Globus pallidus (tissue), 1 donor: Measurements from ENCODE around the gene UHRF1.
"Not testable (repeated sequence)": the region's sequence is repeated elsewhere in the genome, so short reads cannot be mapped to it uniquely, and the experiment has no call there.

ENCODE experiments used
- DNase-seq: peaks from one replicate; pipeline ENCODE4 v3.0.0-alpha.2; 2015; ENCODE audit warnings: low spot score

The UHRF1 gene

GRCh38 chr19:4971816-4972495, 62.7 kb downstream of the UHRF1 start:
- no peak for DNase-seq

GRCh38 chr19:4972509-4973230, 63.4 kb downstream of the UHRF1 start:
- DNase-seq, result no peak

- no peak for DNase-seq
Measured at GRCh38 chr19:4974880-4975469, 65.7 kb downstream of the UHRF1 start.

GRCh38 chr19:4975601-4976000, 66.3 kb downstream of the UHRF1 start:
- not testable (repeated sequence) for DNase-seq

DNA sequence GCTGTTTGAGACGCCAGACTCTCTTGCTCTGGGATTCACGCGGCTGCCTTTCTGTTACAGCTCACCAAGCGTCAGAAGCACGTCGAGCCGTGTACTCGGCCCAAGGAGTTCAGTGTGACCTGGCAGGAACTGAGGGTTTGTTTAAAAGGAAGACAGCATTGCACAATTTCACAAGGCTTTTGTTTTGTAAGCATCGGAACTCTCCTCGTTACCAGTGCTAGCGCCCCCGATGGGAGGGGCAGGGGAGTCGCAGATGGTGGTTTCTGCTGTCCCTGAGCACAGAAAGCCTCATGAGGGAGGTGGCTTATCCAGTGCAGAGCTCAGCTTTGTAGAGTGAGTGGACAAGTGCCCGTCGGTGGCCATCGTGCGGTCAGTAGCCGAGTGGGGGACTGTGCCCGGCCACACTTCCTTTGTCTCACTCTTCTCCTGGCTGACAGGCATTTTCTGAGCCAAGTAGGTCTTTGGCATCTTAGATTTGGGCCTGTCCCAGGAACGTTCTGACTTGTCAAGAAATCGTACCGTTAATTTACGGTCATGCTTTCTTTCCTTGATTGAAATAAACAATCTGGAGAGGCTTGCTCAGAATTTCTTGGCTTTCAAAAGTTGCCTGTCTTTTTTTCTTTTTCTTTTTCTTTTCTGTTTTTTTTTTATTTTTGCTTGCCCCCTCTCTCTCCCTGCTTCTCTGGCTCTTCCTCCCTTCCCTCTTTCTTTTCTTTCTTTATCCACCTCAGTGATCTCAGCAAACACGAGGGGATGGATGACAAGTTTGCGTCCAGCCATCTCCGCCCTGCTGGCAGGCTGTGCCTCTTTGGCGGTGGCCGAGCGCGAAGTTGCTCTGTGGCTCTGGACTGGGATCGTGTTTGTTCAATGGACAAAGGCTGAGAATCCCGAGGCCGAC, 67.3 kb downstream of the UHRF1 start:
- peak; percentile 70 for DNase-seq

- no peak for DNase-seq
Measured at GRCh38 chr19:4977299-4978174, 68.2 kb downstream of the UHRF1 start.

DNA sequence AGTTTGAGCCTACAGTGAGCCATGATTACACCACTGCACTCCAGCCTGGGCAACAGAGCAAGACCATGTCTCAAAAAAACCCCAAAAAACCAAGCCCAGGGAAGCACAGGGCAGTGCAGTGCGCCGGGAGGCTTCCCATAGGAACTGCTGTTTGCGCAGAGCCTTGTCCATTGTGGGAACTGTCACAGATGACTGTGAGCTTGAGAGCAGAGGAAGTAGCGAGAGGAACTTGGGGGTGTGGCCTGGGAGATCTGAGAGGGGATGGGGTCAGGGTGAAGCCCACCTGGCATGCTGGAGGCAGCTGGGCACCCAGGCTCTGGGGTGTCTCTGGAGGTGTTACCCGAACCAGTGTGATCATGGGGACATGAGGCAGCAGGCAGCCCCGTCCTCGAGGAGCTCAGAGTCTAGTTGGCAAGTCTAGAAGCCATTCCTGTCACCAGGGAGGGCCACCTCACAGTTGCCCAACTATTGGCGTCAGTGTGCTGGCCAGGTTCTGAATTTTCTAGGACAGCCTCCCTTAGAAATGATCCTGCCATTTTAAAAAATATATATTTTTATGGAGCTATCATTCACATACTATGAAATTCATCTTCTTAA, 70.0 kb downstream of the UHRF1 start:
- DNase-seq, result no peak

- no peak for DNase-seq
Measured at GRCh38 chr19:4980067-4980466, 70.8 kb downstream of the UHRF1 start.

- no peak for DNase-seq
Measured at GRCh38 chr19:4980838-4981680, 71.8 kb downstream of the UHRF1 start.

DNA sequence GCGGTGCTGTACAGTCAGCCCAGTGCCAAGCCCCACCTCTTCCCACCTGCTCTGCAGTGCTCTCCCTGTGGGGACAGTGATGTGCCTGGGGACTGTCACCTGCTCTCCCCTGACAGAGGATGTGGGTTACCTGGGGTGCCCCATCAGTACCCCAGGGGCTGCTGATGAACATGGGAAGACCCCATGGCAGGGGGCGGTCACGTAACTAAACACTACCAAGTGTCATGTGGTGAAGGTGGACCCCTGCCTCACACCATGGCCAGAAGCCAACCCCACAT, 72.3 kb downstream of the UHRF1 start:
- no peak for DNase-seq

DNA sequence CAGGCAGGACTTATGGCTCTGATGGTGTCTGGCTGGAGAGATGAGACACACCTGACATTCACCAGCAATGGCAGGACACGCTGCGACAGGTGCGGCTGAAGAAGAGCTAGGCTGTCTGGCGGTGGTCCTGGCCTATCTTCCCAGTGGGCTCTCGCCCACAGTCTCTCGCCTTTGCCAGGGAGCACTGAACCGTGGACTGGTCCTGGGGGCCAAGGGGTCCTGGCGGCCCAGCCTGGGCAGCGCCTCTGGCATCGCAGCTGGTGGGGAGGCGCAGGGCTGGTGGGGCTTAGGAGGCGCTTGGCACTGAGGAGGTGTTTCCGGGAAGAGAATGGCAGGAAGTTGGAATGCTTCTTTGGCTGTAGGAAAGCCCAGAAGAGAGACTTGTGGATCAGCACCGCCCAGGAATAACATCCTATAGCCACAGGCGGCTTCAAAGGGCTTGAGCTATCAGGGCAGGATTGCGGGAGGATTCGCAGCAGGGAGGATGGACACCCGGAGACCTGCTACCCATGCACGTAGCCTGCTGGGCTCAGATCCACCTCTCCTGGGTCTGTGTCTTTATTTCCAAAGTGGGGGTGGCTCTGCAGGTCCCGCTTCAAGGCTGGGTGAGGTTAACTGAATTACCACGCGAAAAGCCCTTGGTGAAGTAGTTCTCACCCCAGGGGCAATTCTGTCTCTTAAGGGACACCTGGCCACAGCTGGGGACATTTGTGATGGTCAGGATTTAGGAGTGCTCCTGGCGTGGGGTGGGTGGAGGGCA, 74.2 kb downstream of the UHRF1 start:
- DNase-seq, result no peak

DNA sequence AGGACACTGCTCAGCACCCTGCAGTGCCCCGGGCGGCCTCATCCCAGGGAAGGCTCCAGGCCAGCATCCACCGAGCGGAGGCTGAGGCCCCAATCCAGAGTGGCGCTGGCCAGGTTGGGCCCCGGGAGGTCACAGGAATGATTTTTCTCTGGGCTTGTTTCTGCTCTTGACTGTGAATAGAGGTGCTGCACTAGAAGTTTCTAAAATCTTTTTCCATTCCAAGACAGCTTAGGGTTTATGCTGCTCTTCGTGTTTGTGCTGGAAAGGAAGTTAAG, 74.7 kb downstream of the UHRF1 start:
- no peak for DNase-seq

DNA sequence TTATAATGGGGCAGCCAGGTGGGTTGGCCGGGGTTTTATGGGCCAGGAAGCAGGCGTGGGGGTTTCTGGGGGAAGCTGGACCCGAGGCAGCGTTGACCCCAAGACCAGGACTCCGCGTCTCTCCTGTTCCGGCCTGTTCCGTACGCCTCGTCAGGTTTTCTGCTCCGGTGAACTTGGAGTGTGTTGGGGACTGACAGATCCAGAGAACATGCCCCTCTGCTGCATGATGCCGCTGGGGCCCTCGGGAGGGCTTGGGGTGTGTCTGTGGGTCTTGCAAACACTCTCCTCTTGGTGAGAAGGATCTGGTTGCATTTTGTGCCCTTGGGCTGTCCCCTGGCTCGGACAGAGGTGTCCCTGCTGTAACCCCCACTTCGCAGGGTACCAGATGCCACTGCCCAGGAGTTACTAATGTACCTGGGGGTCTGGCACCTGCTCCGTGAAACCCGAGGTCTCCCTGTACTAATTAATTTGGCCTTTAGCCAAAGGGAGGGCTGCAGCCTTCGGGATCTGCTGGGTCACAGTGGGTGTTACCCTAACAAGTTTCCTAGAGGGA, 75.2 kb downstream of the UHRF1 start:
- DNase-seq, result no peak

- DNase-seq, result no peak
Measured at GRCh38 chr19:4985551-4985991, 76.3 kb downstream of the UHRF1 start.

- DNase-seq, result no peak
Measured at GRCh38 chr19:4986056-4986455, 76.8 kb downstream of the UHRF1 start.

- no peak for DNase-seq
Measured at GRCh38 chr19:4986471-4986891, 77.2 kb downstream of the UHRF1 start.

- DNase-seq, result no peak
Measured at GRCh38 chr19:4987256-4987655, 78.0 kb downstream of the UHRF1 start.

- DNase-seq, result no peak
Measured at GRCh38 chr19:4987692-4988370, 78.5 kb downstream of the UHRF1 start.

- DNase-seq, result no peak
Measured at GRCh38 chr19:4988770-4989251, 79.5 kb downstream of the UHRF1 start.
